Smooth muscle cell (in vitro differentiated cells): Measurements from ENCODE around the gene CFTR. TPM values are rescaled to one million over a fixed set of nuclear protein-coding genes. Genes with fewer than 3 reads are reported as not detected.
"Not testable (repeated sequence)": the region's sequence is repeated elsewhere in the genome, so short reads cannot be mapped to it uniquely, and the experiment has no call there.

Source experiments
- DNase-seq: peaks from one replicate; lab custom pipeline; 2025; ENCODE audit not compliant: unreplicated experiment; lab: John Stamatoyannopoulos, UW
- H2AFZ ChIP-seq: fragments of 200-600 bp; sonication (generic); 2 replicates; pipeline ENCODE4 v1.6.0; 2016; ENCODE audit warnings: antibody characterized with exemption, low read depth, mild to moderate bottlenecking
- H3F3A ChIP-seq: fragments of 200-600 bp; sonication (generic); 2 replicates; pipeline ENCODE4 v1.6.0; 2017; ENCODE audit warnings: antibody characterized with exemption, low read depth
- H3K27ac ChIP-seq: fragments of 200-600 bp; sonication (generic); 2 replicates; pipeline ENCODE4 v1.5.1; 2016; ENCODE audit warnings: low read depth, mild to moderate bottlenecking
- H3K27me3 ChIP-seq: fragments of 200-600 bp; sonication (generic); 2 replicates; pipeline ENCODE4 v1.6.1; 2016; ENCODE audit warnings: low read depth, mild to moderate bottlenecking
- H3K36me3 ChIP-seq: fragments of 200-600 bp; sonication (generic); 2 replicates; pipeline ENCODE4 v1.5.1; 2016; ENCODE audit warnings: low read depth
- H3K4me1 ChIP-seq: fragments of 200-600 bp; sonication (generic); 2 replicates; pipeline ENCODE4 v1.5.1; 2016; ENCODE audit warnings: low read depth
- H3K4me2 ChIP-seq: fragments of 200-600 bp; sonication (generic); 2 replicates; pipeline ENCODE4 v1.6.0; 2016; ENCODE audit warnings: mild to moderate bottlenecking
- H3K4me3 ChIP-seq: fragments of 200-600 bp; sonication (generic); 2 replicates; pipeline ENCODE4 v1.5.1; 2016; ENCODE audit warnings: mild to moderate bottlenecking
- H3K79me2 ChIP-seq: fragments of 200-600 bp; sonication (generic); 2 replicates; pipeline ENCODE4 v1.6.0; 2016; ENCODE audit warnings: low read depth, mild to moderate bottlenecking
- H3K9ac ChIP-seq: fragments of 200-600 bp; sonication (generic); 2 replicates; pipeline ENCODE4 v1.6.0; 2016; ENCODE audit warnings: low read depth
- H3K9me3 ChIP-seq: fragments of 200-600 bp; sonication (generic); replicated peaks from 2 replicates; pipeline ENCODE4 v1.5.1; 2016; ENCODE audit warnings: low read depth
- H4K20me1 ChIP-seq: fragments of 200-600 bp; sonication (generic); 2 replicates; pipeline ENCODE4 v1.6.0; 2016; ENCODE audit warnings: low read depth
- WGBS: methylation state at CpG from one replicate; pipeline ENCODE4 v1.1.7; 2016; ENCODE audit warnings: low lambda C conversion rate; 5-methylcytosine and 5-hydroxymethylcytosine counted together
- polyA plus RNA-seq: library from polyadenylated mRNA; unstranded; fragments of >200 nt; fragmentation: Nextera tagmentation; extraction: Ambion mirVana; gene quantifications from 2 replicates; pipeline ENCODE4 v1.2.1, GENCODE V29; 2016
- total RNA-seq: library from RNA; depleted of rRNA; stranded (reverse); fragments of >200 nt; gene quantifications from 2 replicates; pipeline ENCODE4 v1.2.3, GENCODE V29; 2014
- TF ChIP-seq, protein P1 (sequence below): fragments of 200-600 bp; sonication (generic); IDR thresholded peaks from 2 replicates; pipeline ENCODE4 v1.5.1; 2017; ENCODE audit warnings: borderline replicate concordance, mild to moderate bottlenecking, antibody characterized with exemption; ENCODE audit not compliant: insufficient read depth, poor library complexity, severe bottlenecking

Gene CFTR
- total and polyA plus RNA-seq, 2 experiments from 2014 or later: 0.53 to 1.6 TPM

- Histone ChIP-seq H2AFZ (no peak overlapping the region), H3K36me3 (no peaks in the 10 kb centered on the region), H3K9ac (no peak overlapping the region), H3K27ac (no peak overlapping the region), H3K4me3 (no peak overlapping the region), H3F3A (no peaks in the 10 kb centered on the region), H4K20me1 (no peaks in the 10 kb centered on the region), H3K27me3 (no peaks in the 10 kb centered on the region), H3K9me3 (no peaks in the 10 kb centered on the region), H3K4me1 (no peaks in the 10 kb centered on the region), H3K4me2 (no peak overlapping the region), H3K79me2 (no peaks in the 10 kb centered on the region)
- WGBS: 100% methylated on average over 1 of the region's 1 CpG
- TF ChIP-seq, protein P1, sequence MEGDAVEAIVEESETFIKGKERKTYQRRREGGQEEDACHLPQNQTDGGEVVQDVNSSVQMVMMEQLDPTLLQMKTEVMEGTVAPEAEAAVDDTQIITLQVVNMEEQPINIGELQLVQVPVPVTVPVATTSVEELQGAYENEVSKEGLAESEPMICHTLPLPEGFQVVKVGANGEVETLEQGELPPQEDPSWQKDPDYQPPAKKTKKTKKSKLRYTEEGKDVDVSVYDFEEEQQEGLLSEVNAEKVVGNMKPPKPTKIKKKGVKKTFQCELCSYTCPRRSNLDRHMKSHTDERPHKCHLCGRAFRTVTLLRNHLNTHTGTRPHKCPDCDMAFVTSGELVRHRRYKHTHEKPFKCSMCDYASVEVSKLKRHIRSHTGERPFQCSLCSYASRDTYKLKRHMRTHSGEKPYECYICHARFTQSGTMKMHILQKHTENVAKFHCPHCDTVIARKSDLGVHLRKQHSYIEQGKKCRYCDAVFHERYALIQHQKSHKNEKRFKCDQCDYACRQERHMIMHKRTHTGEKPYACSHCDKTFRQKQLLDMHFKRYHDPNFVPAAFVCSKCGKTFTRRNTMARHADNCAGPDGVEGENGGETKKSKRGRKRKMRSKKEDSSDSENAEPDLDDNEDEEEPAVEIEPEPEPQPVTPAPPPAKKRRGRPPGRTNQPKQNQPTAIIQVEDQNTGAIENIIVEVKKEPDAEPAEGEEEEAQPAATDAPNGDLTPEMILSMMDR: no peak
- no peak for DNase-seq
Measured at GRCh38 chr7:117508676-117509075, 28.9 kb downstream of the CFTR start.

DNA sequence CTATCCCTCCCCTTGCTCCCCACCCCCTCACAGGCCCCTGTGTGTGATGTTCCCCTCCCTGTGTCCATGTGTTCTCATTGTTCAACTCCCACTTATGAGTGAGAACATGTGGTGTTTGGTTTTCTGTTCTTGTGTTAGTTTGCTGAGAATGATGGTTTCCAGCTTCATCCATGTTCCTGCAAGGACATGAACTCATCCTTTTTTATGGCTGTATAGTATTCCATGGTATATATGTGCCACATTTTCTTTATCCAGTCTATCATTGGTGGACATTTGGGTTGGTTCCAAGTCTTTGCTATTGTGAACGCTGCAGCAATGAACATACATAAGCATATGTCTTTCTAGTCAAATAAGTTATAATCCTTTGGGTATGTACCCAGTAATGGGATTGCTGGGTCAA is 37.4 kb downstream of the CFTR start:
- not testable (repeated sequence) for H3K4me2 ChIP-seq, H3F3A ChIP-seq, H3K27ac ChIP-seq, DNase-seq, H3K4me3 ChIP-seq, H3K9me3 ChIP-seq, H4K20me1 ChIP-seq, H3K27me3 ChIP-seq, H3K79me2 ChIP-seq, H3K4me1 ChIP-seq, H3K9ac ChIP-seq, H3K36me3 ChIP-seq, H2AFZ ChIP-seq
- 89% methylated on average over 1 of the region's 1 CpG for WGBS

GRCh38 chr7:117530390-117530789 is 50.6 kb downstream of the CFTR start:
- Histone ChIP-seq H3K27ac (no peak overlapping the region), H4K20me1 (no peaks in the 10 kb centered on the region), H3K4me1 (no peaks in the 10 kb centered on the region), H2AFZ (no peak overlapping the region), H3K79me2 (no peaks in the 10 kb centered on the region), H3K4me3 (no peak overlapping the region), H3K9me3 (no peaks in the 10 kb centered on the region), H3K4me2 (no peak overlapping the region), H3K36me3 (no peaks in the 10 kb centered on the region), H3K9ac (no peak overlapping the region), H3F3A (no peaks in the 10 kb centered on the region), H3K27me3 (no peaks in the 10 kb centered on the region)
- TF ChIP-seq, protein P1: no peak
- no peak for DNase-seq

DNA sequence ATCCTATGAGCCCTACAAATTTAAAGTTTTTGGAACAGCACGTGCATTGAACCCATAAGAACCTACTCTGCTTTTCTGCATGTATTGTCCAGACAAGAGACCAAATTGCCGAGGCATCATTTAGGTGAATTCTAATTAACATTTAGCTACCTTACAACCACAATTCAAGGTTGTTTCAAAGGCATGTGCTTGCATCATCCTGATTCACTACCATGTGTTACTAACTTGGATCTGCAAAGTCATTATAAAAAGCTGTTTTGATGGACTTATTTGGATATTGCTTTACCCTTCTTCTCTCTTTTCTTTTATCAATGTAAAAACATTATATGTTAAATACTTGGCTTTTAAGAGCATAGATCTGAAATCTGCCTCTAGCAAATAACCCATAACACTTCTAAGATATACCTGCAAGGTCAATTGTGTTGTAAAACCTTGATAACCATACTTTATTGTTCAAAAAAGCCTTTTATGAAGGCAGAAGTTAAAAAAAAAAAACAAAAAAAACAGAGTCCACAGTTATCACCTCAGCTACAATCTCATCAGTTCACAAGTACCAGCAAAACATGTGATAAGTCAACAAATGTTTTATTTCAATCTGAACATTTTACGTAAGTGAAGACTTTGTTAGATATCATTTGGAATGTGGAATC is 51.9 kb downstream of the CFTR start:
- 91% methylated on average over 3 of the region's 3 CpGs for WGBS
- H2AFZ ChIP-seq: no peak overlapping the region
- no peak overlapping the region for H3K4me3 ChIP-seq
- TF ChIP-seq, protein P1: no peak
- H3K27ac ChIP-seq: no peak overlapping the region
- no peaks in the 10 kb centered on the region for H3K79me2 ChIP-seq
- no peaks in the 10 kb centered on the region for H3F3A ChIP-seq
- no peaks in the 10 kb centered on the region for H3K4me1 ChIP-seq
- no peaks in the 10 kb centered on the region for H3K36me3 ChIP-seq
- no peak overlapping the region for H3K4me2 ChIP-seq
- no peak overlapping the region for H3K9ac ChIP-seq
- no peaks in the 10 kb centered on the region for H3K27me3 ChIP-seq
- no peak for DNase-seq
- H3K9me3 ChIP-seq: no peaks in the 10 kb centered on the region
- H4K20me1 ChIP-seq: no peaks in the 10 kb centered on the region
